Stimulated activated naive B cell treated with anti-CD40 and anti-IgM and Interleukin-4, amounts not matched to agents 10 μg/mL and 1 μg/mL and 100 μg/mL, for 72 hours (primary cell): ENCODE measurements around the gene FHDC1.

Source experiments
- ATAC-seq, 2 donors: fragments of 150-1000 bp; cut with Tn5 transposase; replicated peaks; 2 replicates each; pipeline ENCODE4 v1.10.0; 2021; ENCODE audit warnings: moderate library complexity in 1 of 2
- DNase-seq: peaks from one replicate; pipeline ENCODE4 v3.0.0; 2021
- H3K27ac Mint-ChIP-seq: one replicate; pipeline ENCODE4 v1.8.0; 2022; ENCODE audit warnings: mild to moderate bottlenecking, mixed read lengths
- H3K27me3 Mint-ChIP-seq, 2 donors: one replicate each; pipeline ENCODE4 v1.8.0; 2022; ENCODE audit warnings: mixed read lengths in 2 of 2
- H3K36me3 Mint-ChIP-seq, 2 donors: one replicate each; pipeline ENCODE4 v1.8.0; 2022; ENCODE audit warnings: mixed read lengths in 2 of 2, mild to moderate bottlenecking in 1 of 2
- H3K4me1 Mint-ChIP-seq, 2 donors: one replicate each; pipeline ENCODE4 v1.8.0; 2022; ENCODE audit warnings: mixed read lengths in 2 of 2, mild to moderate bottlenecking in 1 of 2
- H3K4me3 Mint-ChIP-seq, 2 donors: one replicate each; pipeline ENCODE4 v1.8.0; 2022; ENCODE audit warnings: mild to moderate bottlenecking in 2 of 2, mixed read lengths in 2 of 2, moderate library complexity in 1 of 2
- H3K9me3 Mint-ChIP-seq, 2 donors: one replicate each; pipeline ENCODE4 v1.8.0; 2022; ENCODE audit warnings: mixed read lengths in 2 of 2, mild to moderate bottlenecking in 1 of 2

FHDC1 gene

GRCh38 chr4:152972821-152973628 is 36.9 kb downstream of the FHDC1 start:
- Mint-ChIP-seq H3K27me3 (no peaks in the 10 kb centered on the region), H3K4me3 (no peak overlapping the region), H3K27ac (no peak overlapping the region), H3K4me1 (no peaks in the 10 kb centered on the region), H3K36me3 (peaks cover 0 to 2% of the 10 kb centered on the region in 2 donors), H3K9me3 (no peaks in the 10 kb centered on the region)
- no peak for DNase-seq
- ATAC-seq: no peak

GRCh38 chr4:152973629-152974467 is 37.7 kb downstream of the FHDC1 start:
- peaks cover 0 to 2% of the 10 kb centered on the region in 2 donors for H3K36me3 Mint-ChIP-seq
- DNase-seq (no peak), ATAC-seq (no peak)
- H3K4me1 Mint-ChIP-seq: no peaks in the 10 kb centered on the region
- H3K27ac Mint-ChIP-seq: no peak overlapping the region
- H3K27me3 Mint-ChIP-seq: no peaks in the 10 kb centered on the region
- no peak overlapping the region for H3K4me3 Mint-ChIP-seq
- H3K9me3 Mint-ChIP-seq: no peaks in the 10 kb centered on the region

- Mint-ChIP-seq H3K27ac (no peak overlapping the region), H3K4me1 (no peaks in the 10 kb centered on the region), H3K4me3 (no peak overlapping the region), H3K27me3 (no peaks in the 10 kb centered on the region), H3K9me3 (no peaks in the 10 kb centered on the region), H3K36me3 (peaks cover 0 to 2% of the 10 kb centered on the region in 2 donors)
- ATAC-seq: no peak
- no peak for DNase-seq
Measured at GRCh38 chr4:152974468-152975379, 38.6 kb downstream of the FHDC1 start.

- ATAC-seq: no peak
- H3K9me3 Mint-ChIP-seq: no peaks in the 10 kb centered on the region
Measured at GRCh38 chr4:152975380-152976211, 39.5 kb downstream of the FHDC1 start.

GRCh38 chr4:152976212-152976761 is 40.2 kb downstream of the FHDC1 start:
- peaks cover 0 to 2% of the 10 kb centered on the region in 2 donors for H3K36me3 Mint-ChIP-seq
- H3K9me3 Mint-ChIP-seq: no peaks in the 10 kb centered on the region
- H3K27ac Mint-ChIP-seq: no peak overlapping the region
- no peak overlapping the region for H3K4me3 Mint-ChIP-seq
- ATAC-seq: no peak
- no peak for DNase-seq
- H3K4me1 Mint-ChIP-seq: no peaks in the 10 kb centered on the region
- H3K27me3 Mint-ChIP-seq: peaks cover 0 to 5% of the 10 kb centered on the region in 2 donors

More at GRCh38 chr4:152975380-152976211, 39.5 kb downstream of the FHDC1 start:
- Mint-ChIP-seq H3K27me3 (peaks cover 0 to under 1% of the 10 kb centered on the region in 2 donors), H3K4me3 (no peak overlapping the region), H3K27ac (peak overlapping the region; percentile 27), H3K36me3 (peaks cover 0 to 2% of the 10 kb centered on the region in 2 donors), H3K4me1 (no peaks in the 10 kb centered on the region)
- no peak for DNase-seq

- ATAC-seq (no peak), DNase-seq (no peak)
- no peak overlapping the region for H3K4me3 Mint-ChIP-seq
- no peaks in the 10 kb centered on the region for H3K36me3 Mint-ChIP-seq
- H3K9me3 Mint-ChIP-seq: no peaks in the 10 kb centered on the region
- H3K27me3 Mint-ChIP-seq: peaks cover 5 to 28% of the 10 kb centered on the region in 2 donors
- no peak overlapping the region for H3K27ac Mint-ChIP-seq
- H3K4me1 Mint-ChIP-seq: no peaks in the 10 kb centered on the region
Measured at GRCh38 chr4:152979731-152980330, 43.7 kb downstream of the FHDC1 start.

GRCh38 chr4:152981278-152981677 is 45.2 kb downstream of the FHDC1 start:
- ATAC-seq: no peak
- Mint-ChIP-seq H3K27me3 (peaks cover 5 to 28% of the 10 kb centered on the region in 2 donors), H3K9me3 (no peaks in the 10 kb centered on the region), H3K36me3 (no peaks in the 10 kb centered on the region), H3K4me3 (no peak overlapping the region), H3K4me1 (no peaks in the 10 kb centered on the region), H3K27ac (no peak overlapping the region)
- no peak for DNase-seq

GRCh38 chr4:152981842-152982241 is 45.7 kb downstream of the FHDC1 start:
- no peak for ATAC-seq
- Mint-ChIP-seq H3K9me3 (no peaks in the 10 kb centered on the region), H3K4me3 (no peak overlapping the region), H3K27ac (no peak overlapping the region), H3K27me3 (peaks cover 5 to 28% of the 10 kb centered on the region in 2 donors), H3K36me3 (no peaks in the 10 kb centered on the region), H3K4me1 (no peaks in the 10 kb centered on the region)
- DNase-seq: no peak

- Mint-ChIP-seq H3K4me1 (no peaks in the 10 kb centered on the region), H3K27me3 (peaks cover 7 to 30% of the 10 kb centered on the region in 2 donors), H3K9me3 (no peaks in the 10 kb centered on the region), H3K4me3 (no peak overlapping the region), H3K36me3 (no peaks in the 10 kb centered on the region), H3K27ac (no peak overlapping the region)
- DNase-seq (no peak), ATAC-seq (no peak)
Measured at GRCh38 chr4:152983221-152983620, 47.1 kb downstream of the FHDC1 start.

GRCh38 chr4:152983774-152984411 is 47.8 kb downstream of the FHDC1 start:
- no peaks in the 10 kb centered on the region for H3K9me3 Mint-ChIP-seq
- no peak for ATAC-seq

GRCh38 chr4:152988721-152989553 is 52.8 kb downstream of the FHDC1 start:
- no peak for ATAC-seq
- Mint-ChIP-seq H3K4me3 (no peak overlapping the region), H3K27me3 (peaks cover 4 to 8% of the 10 kb centered on the region in 2 donors), H3K36me3 (no peaks in the 10 kb centered on the region), H3K9me3 (no peaks in the 10 kb centered on the region), H3K4me1 (peaks cover 0 to 6% of the 10 kb centered on the region in 2 donors), H3K27ac (no peak overlapping the region)
- DNase-seq: no peak

More at GRCh38 chr4:152983774-152984411, 47.8 kb downstream of the FHDC1 start:
- H3K27ac Mint-ChIP-seq: no peak overlapping the region
- H3K4me1 Mint-ChIP-seq: no peaks in the 10 kb centered on the region
- H3K27me3 Mint-ChIP-seq: peaks cover 9 to 33% of the 10 kb centered on the region in 2 donors
- no peak overlapping the region for H3K4me3 Mint-ChIP-seq
- H3K36me3 Mint-ChIP-seq: no peaks in the 10 kb centered on the region
- no peak for DNase-seq

- H3K27ac Mint-ChIP-seq: no peak overlapping the region
- no peaks in the 10 kb centered on the region for H3K36me3 Mint-ChIP-seq
Measured at GRCh38 chr4:152989554-152989970, 53.4 kb downstream of the FHDC1 start.

More at GRCh38 chr4:152989554-152989970, 53.4 kb downstream of the FHDC1 start:
- H3K4me1 Mint-ChIP-seq: peaks cover 0 to 6% of the 10 kb centered on the region in 2 donors
- H3K4me3 Mint-ChIP-seq: no peak overlapping the region
- H3K27me3 Mint-ChIP-seq: peaks cover 4 to 5% of the 10 kb centered on the region in 2 donors
- ATAC-seq (no peak), DNase-seq (no peak)
- no peaks in the 10 kb centered on the region for H3K9me3 Mint-ChIP-seq
